LNCaP clone FGC (cell line): ENCODE data around the gene CDX2.
A peak's percentile ranks its signal among the peaks of the same experiment; 100 is the strongest.
"Not testable (repeated sequence)": the region's sequence is repeated elsewhere in the genome, so short reads cannot be mapped to it uniquely, and the experiment has no call there.

Source experiments
- DNase-seq: peaks from one replicate; pipeline ENCODE4 v3.0.0-alpha.2; 2011; ENCODE audit warnings: low read depth
- H3K4me3 ChIP-seq: 2 replicates; pipeline ENCODE4 v1.5.1; 2011; ENCODE audit warnings: mild to moderate bottlenecking, low read depth, low read length, control low read depth
- TF ChIP-seq, protein P1 (sequence below): IDR thresholded peaks from 2 replicates; pipeline ENCODE4 v1.5.1; 2012; ENCODE audit warnings: mild to moderate bottlenecking; ENCODE audit not compliant: control insufficient read depth, insufficient read depth; ENCODE audit errors: extremely low read depth

Gene CDX2

DNA sequence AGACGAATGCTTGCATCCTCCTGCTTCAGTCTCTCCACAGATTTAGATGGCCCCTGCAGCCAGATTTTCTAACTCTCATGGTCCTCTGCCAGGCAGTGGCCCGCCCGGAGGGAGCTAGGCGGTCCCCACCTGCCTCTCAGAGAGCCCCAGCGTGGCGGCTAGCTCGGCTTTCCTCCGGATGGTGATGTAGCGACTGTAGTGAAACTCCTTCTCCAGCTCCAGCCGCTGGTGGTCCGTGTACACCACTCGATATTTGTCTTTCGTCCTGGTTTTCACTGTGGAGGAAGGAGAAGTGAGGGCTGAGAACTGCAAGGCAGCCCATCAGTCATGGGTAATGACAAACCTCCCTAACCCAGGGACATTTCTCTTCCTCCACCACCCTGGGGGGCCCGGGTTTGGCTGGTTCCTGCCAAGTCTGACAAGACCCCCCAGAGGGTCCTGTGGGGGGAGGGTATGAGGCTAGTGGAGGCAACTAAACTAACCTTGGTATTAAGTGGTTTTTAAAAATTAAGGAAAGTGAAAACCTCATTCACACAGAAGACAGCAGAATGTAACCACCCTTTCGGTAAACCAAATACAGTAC, 4.3 kb downstream of the CDX2 start:
- TF ChIP-seq, protein P1, sequence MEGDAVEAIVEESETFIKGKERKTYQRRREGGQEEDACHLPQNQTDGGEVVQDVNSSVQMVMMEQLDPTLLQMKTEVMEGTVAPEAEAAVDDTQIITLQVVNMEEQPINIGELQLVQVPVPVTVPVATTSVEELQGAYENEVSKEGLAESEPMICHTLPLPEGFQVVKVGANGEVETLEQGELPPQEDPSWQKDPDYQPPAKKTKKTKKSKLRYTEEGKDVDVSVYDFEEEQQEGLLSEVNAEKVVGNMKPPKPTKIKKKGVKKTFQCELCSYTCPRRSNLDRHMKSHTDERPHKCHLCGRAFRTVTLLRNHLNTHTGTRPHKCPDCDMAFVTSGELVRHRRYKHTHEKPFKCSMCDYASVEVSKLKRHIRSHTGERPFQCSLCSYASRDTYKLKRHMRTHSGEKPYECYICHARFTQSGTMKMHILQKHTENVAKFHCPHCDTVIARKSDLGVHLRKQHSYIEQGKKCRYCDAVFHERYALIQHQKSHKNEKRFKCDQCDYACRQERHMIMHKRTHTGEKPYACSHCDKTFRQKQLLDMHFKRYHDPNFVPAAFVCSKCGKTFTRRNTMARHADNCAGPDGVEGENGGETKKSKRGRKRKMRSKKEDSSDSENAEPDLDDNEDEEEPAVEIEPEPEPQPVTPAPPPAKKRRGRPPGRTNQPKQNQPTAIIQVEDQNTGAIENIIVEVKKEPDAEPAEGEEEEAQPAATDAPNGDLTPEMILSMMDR = no peak
- no peak overlapping the region for H3K4me3 ChIP-seq
- DNase-seq = no peak

DNA sequence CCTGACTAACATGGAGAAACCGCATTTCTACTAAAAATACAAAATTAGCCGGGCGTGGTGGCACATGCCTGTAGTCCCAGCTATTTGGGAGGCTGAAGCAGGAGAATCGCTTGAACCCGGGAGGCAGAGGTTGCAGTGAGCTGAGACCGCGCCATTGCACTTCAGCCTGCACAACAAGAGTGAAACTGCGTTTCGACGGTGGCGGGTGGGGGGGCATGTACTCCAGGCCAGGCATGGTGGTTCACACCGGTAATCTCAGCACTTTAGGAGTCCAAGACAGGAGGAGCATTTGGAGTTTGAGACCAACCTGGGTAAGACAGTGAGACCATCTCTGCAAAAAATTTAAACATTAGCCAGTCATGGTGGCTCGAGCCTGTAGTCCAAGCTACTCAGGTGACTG, 4.9 kb downstream of the CDX2 start:
- H3K4me3 ChIP-seq, DNase-seq: not testable (repeated sequence)

DNA sequence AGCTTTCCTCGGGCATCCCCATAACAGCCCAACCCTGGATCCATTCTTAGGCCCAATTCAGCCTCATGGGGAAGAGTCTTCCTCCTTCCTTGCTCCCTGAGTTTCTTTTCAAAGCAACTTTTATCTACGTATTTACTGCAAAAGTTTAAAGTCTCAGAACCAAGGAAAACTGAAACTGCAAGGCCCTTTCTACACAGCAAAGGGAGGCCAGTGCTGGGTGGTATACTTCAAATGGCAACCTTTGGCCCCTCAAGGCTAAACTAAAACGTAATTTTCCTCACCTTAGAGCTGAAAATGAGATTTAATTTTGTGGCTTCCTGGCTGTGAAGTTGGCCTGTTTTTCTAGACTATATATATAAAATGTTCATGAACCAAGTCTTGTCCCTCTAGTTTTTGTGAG, 5.6 kb downstream of the CDX2 start:
- TF ChIP-seq, protein P1 = no peak
- no peak overlapping the region for H3K4me3 ChIP-seq
- DNase-seq = no peak

- no peak overlapping the region for H3K4me3 ChIP-seq
- TF ChIP-seq, protein P1 = no peak
- DNase-seq = no peak
Measured at GRCh38 chr13:27962982-27963381, 6.1 kb downstream of the CDX2 start.

DNA sequence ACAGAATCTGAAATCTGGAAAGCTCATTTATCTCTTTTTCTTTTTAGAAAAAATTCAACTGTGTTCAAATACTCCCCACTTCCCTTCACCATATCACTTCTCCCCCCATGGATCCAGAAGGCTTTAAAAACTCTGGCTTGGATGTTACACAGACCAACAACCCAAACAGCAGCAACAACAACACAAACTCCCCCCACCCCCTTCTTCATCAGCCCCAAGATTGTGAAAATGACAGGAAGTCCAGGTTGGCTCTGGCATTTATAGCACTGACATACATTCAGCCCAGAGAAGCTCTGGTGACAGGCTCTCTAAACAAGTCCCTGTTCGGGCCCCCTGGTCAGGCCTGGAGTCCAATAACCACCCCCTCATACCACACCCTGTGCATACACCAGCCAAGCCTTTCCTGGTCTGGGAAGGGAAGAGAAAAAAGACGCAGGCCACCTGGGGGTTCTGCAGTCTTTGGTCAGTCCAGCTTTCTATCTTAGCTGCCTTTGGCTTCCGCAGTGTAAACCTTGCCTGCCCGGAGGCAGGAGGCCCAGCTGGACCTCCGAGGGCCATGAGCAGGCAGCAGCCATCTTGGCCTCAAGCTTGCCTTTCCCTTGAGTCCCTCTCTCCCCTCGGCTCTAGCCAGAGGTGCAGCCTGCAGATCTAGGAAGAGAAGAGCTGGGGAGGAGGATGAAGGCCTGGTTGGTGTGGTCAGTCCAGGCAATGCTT, 6.8 kb downstream of the CDX2 start:
- no peak overlapping the region for H3K4me3 ChIP-seq

GRCh38 chr13:27961227-27962085, 7.7 kb downstream of the CDX2 start:
- no peak for DNase-seq
- no peak overlapping the region for H3K4me3 ChIP-seq
- TF ChIP-seq, protein P1 = no peak

More for the DNA sequence above, 6.8 kb downstream of the CDX2 start:
- TF ChIP-seq, protein P1 = no peak
- no peak for DNase-seq

DNA sequence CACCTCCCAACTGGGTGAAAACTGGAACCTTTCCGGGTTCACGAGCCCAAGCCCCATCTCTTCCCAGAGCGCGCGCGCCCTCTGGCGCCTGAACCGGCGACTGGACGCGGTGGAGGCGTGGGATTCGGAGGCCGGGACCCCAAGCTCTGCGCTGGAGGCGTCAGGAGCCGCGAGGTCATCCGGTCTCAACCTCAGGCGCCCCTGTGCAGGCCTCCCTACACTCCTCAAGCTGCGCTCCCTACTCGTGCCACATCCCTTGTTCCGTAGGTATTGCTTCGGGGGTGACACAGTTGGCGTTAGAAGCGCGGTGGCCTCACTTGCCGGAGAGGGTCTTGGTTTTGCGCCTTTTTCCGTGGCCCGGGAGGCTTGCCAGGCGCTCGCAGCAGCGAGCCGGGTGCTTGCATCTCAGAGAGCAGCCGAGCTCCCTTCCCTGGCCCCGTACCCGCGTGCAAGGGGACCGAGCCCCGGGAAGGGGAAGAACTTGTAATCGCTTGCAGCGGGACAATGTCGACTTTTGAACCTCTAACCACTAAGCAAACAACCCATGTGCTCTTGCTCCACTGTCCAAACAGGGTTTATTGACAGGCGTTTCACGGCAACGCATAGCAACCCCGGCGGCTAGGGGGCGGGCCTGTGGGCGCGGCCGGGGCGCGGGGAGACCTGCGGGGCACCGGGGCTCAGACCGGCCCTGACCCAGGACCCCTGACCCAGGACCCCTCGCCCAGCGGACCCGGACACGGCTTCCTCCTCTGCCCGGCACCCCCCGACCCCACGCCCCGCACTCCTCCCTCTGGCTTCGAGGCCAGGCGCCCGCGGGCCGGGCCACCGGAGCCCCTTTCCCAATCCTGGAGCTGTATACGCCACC, 8.5 kb downstream of the CDX2 start:
- TF ChIP-seq, protein P1 = no peak
- DNase-seq = peak; percentile 22
- 0 out of 2 replicates have a peak overlapping the region, but pooled peaks have one; percentile 13 for H3K4me3 ChIP-seq
